K562 (cell line): ENCODE results near the gene LHPP. TPM values are rescaled to one million over a fixed set of nuclear protein-coding genes. Genes with fewer than 3 reads are reported as not detected.

Source experiments
- ATAC-seq: fragments of 200-7000 bp; cut with Tn5 transposase; 3 replicates; pipeline ENCODE4 v1.9.1; 2020; ENCODE audit warnings: moderate library complexity
- BruUV-seq: library from RNA; stranded (reverse); fragments of 400-500 nt; replicated peaks from 2 replicates; lab custom pipeline; 2021; lab: Mats Ljungman, UMichigan
- CTCF ChIA-PET: fragments of 300-600 bp; formaldehyde crosslinking; extraction: SDS; loops from one replicate; lab custom pipeline; 2021; ENCODE audit warnings: low intra/inter-chr PET ratio; lab: Yijun Ruan, JAX
- POLR2A ChIA-PET: fragments of 300-600, 350-650 bp; sonication (Branson Sonifier 250); formaldehyde crosslinking; extraction: SDS; loops from one replicate; lab custom pipeline; 2021; ENCODE audit warnings: antibody characterized with exemption, inconsistent platforms; lab: Yijun Ruan, JAX
- DNase-seq, 4 experiments: peaks; one replicate each; pipeline versions ENCODE4 v3.0.0 to v3.0.0-alpha.2; 2011 to 2018; ENCODE audit warnings: low spot score in 3 of 4, mixed read lengths in 3 of 4; ENCODE audit errors: extremely low read depth in 1 of 4
- FAIRE-seq: peaks from 2 replicates; lab custom pipeline; 2011; peaks lifted over from hg19 to GRCh38; lab: Jason Lieb, UNC
- H2AFZ ChIP-seq: 2 replicates; pipeline ENCODE4 v1.6.0; 2011; ENCODE audit warnings: low read depth, low read length, control low read depth, inconsistent platforms
- H3K27ac ChIP-seq: fragments of 200-600 bp; 3 replicates; pipeline ENCODE4 v1.8.0; 2011; ENCODE audit warnings: low read depth, mild to moderate bottlenecking, control low read depth, inconsistent platforms, low read length, moderate library complexity, mixed read lengths; ENCODE audit errors: extremely low read depth
- H3K27me3 ChIP-seq, 2 experiments: fragments of 300-600 bp in 1 of 2; 2 replicates in 1 of 2; 3 replicates in 1 of 2; pipeline versions ENCODE4 v1.6.0 to v1.8.0; 2011; ENCODE audit warnings: inconsistent platforms in 2 of 2, low read length in 2 of 2, mild to moderate bottlenecking in 1 of 2, mixed read lengths in 1 of 2, moderate library complexity in 1 of 2; ENCODE audit not compliant: control insufficient read depth in 2 of 2, insufficient read depth in 2 of 2
- H3K36me3 ChIP-seq: fragments of 300-600 bp; 3 replicates; pipeline ENCODE4 v1.8.0; 2011; ENCODE audit warnings: mild to moderate bottlenecking, low read length, inconsistent platforms; ENCODE audit not compliant: control insufficient read depth, insufficient read depth
- H3K4me1 ChIP-seq, 2 experiments: fragments of 200-600 bp in 1 of 2; replicated peaks in 1 of 2; 2 replicates in 1 of 2; 3 replicates in 1 of 2; pipeline versions ENCODE4 v1.5.1 to v1.8.0; 2011; ENCODE audit warnings: inconsistent platforms in 2 of 2, low read length in 2 of 2, mild to moderate bottlenecking in 1 of 2, mixed read lengths in 1 of 2, moderate library complexity in 1 of 2; ENCODE audit not compliant: control insufficient read depth in 2 of 2, insufficient read depth in 2 of 2
- H3K4me2 ChIP-seq: 2 replicates; pipeline ENCODE4 v1.6.1; 2011; ENCODE audit warnings: low read length, control low read depth, inconsistent platforms, mixed read lengths; ENCODE audit not compliant: insufficient read depth
- H3K4me3 ChIP-seq: fragments of 200-600 bp; sonication (generic), shearing (Covaris generic); 2 replicates; pipeline ENCODE4 v1.5.1; 2016; ENCODE audit warnings: control low read depth, inconsistent platforms
- H3K79me2 ChIP-seq: fragments of 200-600 bp; 3 replicates; pipeline ENCODE4 v1.8.0; 2011; ENCODE audit warnings: low read length, inconsistent platforms; ENCODE audit not compliant: control insufficient read depth, insufficient read depth
- H3K9ac ChIP-seq, 2 experiments: 2 replicates each; pipeline versions ENCODE4 v1.6.0 to v1.6.1; 2011; ENCODE audit warnings: low read depth in 2 of 2, low read length in 2 of 2, control low read depth in 1 of 2, inconsistent platforms in 1 of 2, mild to moderate bottlenecking in 1 of 2, mixed read lengths in 1 of 2; ENCODE audit not compliant: insufficient read depth in 1 of 2
- H3K9me1 ChIP-seq: one replicate; pipeline ENCODE4 v1.6.0; 2011; ENCODE audit warnings: inconsistent platforms, mild to moderate bottlenecking, low read length, moderate library complexity; ENCODE audit not compliant: control insufficient read depth, insufficient read depth
- H3K9me3 ChIP-seq: replicated peaks from 2 replicates; pipeline ENCODE4 v1.5.1; 2011; ENCODE audit warnings: low read depth, low read length, inconsistent platforms; ENCODE audit not compliant: control insufficient read depth, insufficient read depth
- H4K20me1 ChIP-seq: replicated peaks from 2 replicates; pipeline ENCODE4 v1.6.1; 2011; ENCODE audit warnings: low read length, inconsistent platforms, mixed read lengths; ENCODE audit not compliant: control insufficient read depth, insufficient read depth
- HMGXB4 ChIP-seq: sonication (generic); formaldehyde crosslinking; IDR thresholded peaks from 2 replicates; pipeline ENCODE4 v1.8.1; 2023; ENCODE audit warnings: mild to moderate bottlenecking, missing genetic modification reagents
- ID3 ChIP-seq, 2 experiments: fragments of 250-450 bp in 1 of 2; fragments of 450-650 bp in 1 of 2; sonication (Bioruptor Pico) in 1 of 2; IDR thresholded peaks; 2 replicates each; pipeline versions ENCODE4 v1.6.1 to v1.8.0; 2016 to 2021; ENCODE audit warnings: mild to moderate bottlenecking in 2 of 2, moderate library complexity in 2 of 2, missing compliant biosample characterization in 1 of 2, missing genetic modification characterization in 1 of 2
- NCOA4 ChIP-seq: fragments of 450-650 bp; IDR thresholded peaks from 2 replicates; pipeline ENCODE4 v1.6.1; 2018; ENCODE audit warnings: mild to moderate bottlenecking; ENCODE audit not compliant: partially characterized antibody
- TAF1 ChIP-seq: IDR thresholded peaks from 2 replicates; pipeline ENCODE4 v1.6.1; 2011; ENCODE audit warnings: mild to moderate bottlenecking, low read length, moderate library complexity; ENCODE audit not compliant: insufficient read depth, control insufficient read depth, severe bottlenecking; ENCODE audit errors: extremely low read depth
- ZNF785 ChIP-seq: fragments of 250-450 bp; sonication (Bioruptor Pico); IDR thresholded peaks from 2 replicates; pipeline ENCODE4 v1.4.0; 2020; ENCODE audit warnings: mild to moderate bottlenecking
- WGBS: fragments of 100-300 bp; shearing (Covaris generic); methylation state at CpG from one replicate; pipeline ENCODE4 v1.1.6; 2016; ENCODE audit warnings: low coverage, mixed read lengths; ENCODE audit not compliant: insufficient coverage; ENCODE audit errors: missing lambda C conversion rate; 5-methylcytosine and 5-hydroxymethylcytosine counted together
- in situ Hi-C: fragments of 300-500 bp; cut with MboI; formaldehyde crosslinking; loops from 4 replicates; pipeline ENCODE4 v1.15.0; 2018; ENCODE audit warnings: inconsistent platforms, mixed read lengths
- intact Hi-C: fragments of 100-400 bp; cut with micrococcal nuclease; formaldehyde crosslinking; loops from 2 replicates; pipeline ENCODE4 v1.14.2; 2022
- polyA plus RNA-seq, 8 experiments: library from polyadenylated mRNA; depleted of rRNA in 4 of 8; stranded (reverse) in 5 of 8; unstranded in 3 of 8; fragments of >200 nt; fragmentation: Nextera tagmentation in 2 of 8; fragmentation: Illumina TruSeq in 1 of 8; extraction: Ambion mirVana in 2 of 8; extraction: Trizol in 1 of 8; gene quantifications; 2 replicates each; pipeline versions ENCODE4 v1.2.1 to v1.2.3, GENCODE V29; 2011 to 2014; ENCODE audit warnings: inconsistent platforms in 1 of 8, missing spikeins in 1 of 8
- total RNA-seq, 7 experiments: library from RNA; depleted of rRNA in 6 of 7; stranded (reverse); fragments of >200 nt in 6 of 7; fragmentation: Illumina TruSeq in 2 of 7; extraction: Trizol in 2 of 7; gene quantifications; 2 replicates each; pipeline versions ENCODE4 v1.2.1 to v1.2.3, GENCODE V29; 2011 to 2021; ENCODE audit warnings: low replicate concordance in 1 of 7

The LHPP gene
- total and polyA plus RNA-seq, 9 of the 15 experiments (the other 6 are each of a cell fraction or from before 2014, with no cell fraction given) = 0.34 to 7.4 (median 3.0) TPM

DNA sequence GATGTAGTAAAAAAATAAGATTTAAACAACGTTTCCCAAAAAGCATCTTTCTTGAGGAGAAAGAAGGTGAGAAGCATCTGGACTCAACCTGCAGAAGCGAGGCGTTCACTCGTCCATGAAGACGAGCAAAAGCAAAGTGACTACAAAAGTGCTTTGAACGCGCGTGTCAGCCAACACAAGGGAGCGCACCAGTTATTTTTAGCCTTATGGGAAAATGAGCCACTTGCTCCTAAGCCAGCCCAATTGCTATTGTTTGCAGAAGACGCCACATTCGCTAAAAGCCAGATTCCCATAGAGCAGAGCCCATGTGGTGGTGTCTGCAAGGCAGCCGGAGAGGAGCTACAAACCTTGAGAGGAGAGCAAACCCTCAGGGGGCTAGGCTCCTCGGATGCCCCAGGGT lies 160.0 kb downstream of the LHPP start (continued):
- TF ChIP-seq ID3 (CRISPR knock-in tag; IDR thresholded peaks at IDR 0.05) (no peak), ID3 (tag; IDR thresholded peaks at IDR 0.05) (no peak)

GRCh38 chr10:124622158-124622557 lies 160.5 kb downstream of the LHPP start:
- Histone ChIP-seq H2AFZ (no peak overlapping the region), H3K9me1 (no peaks in the 10 kb centered on the region), H3K9me3 (no peaks in the 10 kb centered on the region), H4K20me1 (no peaks in the 10 kb centered on the region; the same call in 1 of the 2 replicates), H3K27me3 (no peaks in the 10 kb centered on the region), H3K36me3 (peaks cover 8% of the 10 kb centered on the region; the same call in 1 of the 3 replicates), H3K4me2 (no peak overlapping the region), H3K4me3 (no peak overlapping the region), H3K79me2 (no peaks in the 10 kb centered on the region), H3K9ac (no peak overlapping the region), H3K27ac (no peak overlapping the region), H3K4me1 (peaks cover 0 to 47% of the 10 kb centered on the region in 2 experiments; a peak in 2 of 5 replicates)
- ChIA-PET CTCF (no interaction called here), POLR2A (interaction anchor here (0.7 kb wide), 1 partner anchor 97 kb away, joined by 3 read pairs; no protein-coding TSS in a partner anchor)
- WGBS = 77% methylated on average over 9 of the region's 13 CpGs
- in situ Hi-C loops = no loop called here
- DNase-seq (no peak), FAIRE-seq (no peak), ATAC-seq (no peak)
- BruUV-seq = no TSS peak
- TF ChIP-seq ZNF785 = no peak
- no peak for TF ChIP-seq NCOA4
- TF ChIP-seq HMGXB4 (CRISPR knock-in tag) = no peak
- TF ChIP-seq TAF1 = no peak
- intact Hi-C loops = no loop called here
